ENCODE data around the gene MND1. TPM values are rescaled to one million over a fixed set of nuclear protein-coding genes. Genes with fewer than 3 reads are reported as not detected.

MND1 gene
- total and polyA plus RNA-seq, 2 of the 8 experiments (the other 6 are each of a cell fraction or from before 2014, with no cell fraction given) = 4.4 to 26.2 TPM

- H3K18ac ChIP-seq (ENCODE audit: extremely low read depth, low read length) = no peak overlapping the region
- H3K14ac ChIP-seq (ENCODE audit: insufficient read length) = no peak overlapping the region
- DNase-seq (ENCODE audit: low read depth in 1 of 2, low spot score in 2 of 2) (no peak), FAIRE-seq (no peak)
- no peak overlapping the region for H2BK120ac ChIP-seq (replicated peaks; ENCODE audit: low read depth, low read length)
- H3K27ac ChIP-seq (ENCODE audit: low read depth, low read length) = no peak overlapping the region
- no peak overlapping the region for H4K5ac ChIP-seq (ENCODE audit: insufficient read length, low read depth, low read length)
- no peaks in the 10 kb centered on the region for H3K9me3 ChIP-seq (ENCODE audit: insufficient read depth in 2 of 2, low read depth in 1 of 2, low read length in 1 of 2)
- ChIA-PET CTCF (ENCODE audit: partially characterized antibody) (interaction anchor here (0.7 to 1.0 kb wide), 2 partner anchors 40 to 217 kb away, joined by 3 read pairs; no protein-coding TSS in a partner anchor), POLR2A (ENCODE audit: partially characterized antibody) (no interaction called here)
- H3K4me3 ChIP-seq (ENCODE audit: extremely low read depth in 1 of 4, insufficient read depth in 2 of 4, low read depth in 3 of 4, low read length in 4 of 4) = no peak overlapping the region
- no peaks in the 10 kb centered on the region for H3K27me3 ChIP-seq (replicated peaks in 1 of 4; ENCODE audit: control insufficient read depth in 3 of 4, extremely low read depth in 1 of 4, insufficient read depth in 3 of 4, low read length in 3 of 4)
- WGBS, 2 experiments (ENCODE audit: extremely low coverage in 1 of 2, insufficient coverage in 1 of 2, insufficient read length in 1 of 2, insufficient replicate concordance in 2 of 2, low coverage in 1 of 2, low lambda C conversion rate in 2 of 2, missing lambda C conversion rate in 1 of 2) = 93% methylated on average over 4 of the region's 4 CpGs; no CpG with 5 or more reads in 1 of the 2 experiments
- H3K36me3 ChIP-seq (ENCODE audit: control insufficient read depth in 2 of 4, insufficient read depth in 4 of 4, low read length in 3 of 4) = no peaks in the 10 kb centered on the region
- H3K79me1 ChIP-seq (ENCODE audit: low read depth, low read length) = no peaks in the 10 kb centered on the region
- H2BK12ac ChIP-seq (ENCODE audit: low read depth, low read length) = no peak overlapping the region
- H3K23me2 ChIP-seq (ENCODE audit: low read depth, low read length) = no peaks in the 10 kb centered on the region
- H3K23ac ChIP-seq (ENCODE audit: insufficient read length) = no peak overlapping the region
- H3K79me2 ChIP-seq (ENCODE audit: control insufficient read depth in 1 of 2, insufficient read depth in 2 of 2, low read length in 2 of 2) = no peaks in the 10 kb centered on the region
- H3K4me2 ChIP-seq (ENCODE audit: insufficient read depth in 1 of 2, low read depth in 2 of 2, low read length in 2 of 2) = no peak overlapping the region
- H2AFZ ChIP-seq (ENCODE audit: low read length) = no peak overlapping the region
- no peak overlapping the region for H2BK20ac ChIP-seq (ENCODE audit: low read length)
- H3K56ac ChIP-seq (replicated peaks; ENCODE audit: insufficient read length, low read depth, low read length) = no peak overlapping the region
- no peak overlapping the region for H3K4ac ChIP-seq (replicated peaks; ENCODE audit: insufficient read length, low read depth, low read length)
- H3K4me1 ChIP-seq (replicated peaks in 1 of 4; ENCODE audit: control insufficient read depth in 3 of 4, insufficient read depth in 4 of 4, low read length in 3 of 4) = no peaks in the 10 kb centered on the region
- no peak overlapping the region for H2BK15ac ChIP-seq (ENCODE audit: low read length)
- no peak overlapping the region for H2BK5ac ChIP-seq (ENCODE audit: low read depth, low read length)
- H4K91ac ChIP-seq (replicated peaks; ENCODE audit: insufficient read length, low read length) = no peak overlapping the region
- H4K8ac ChIP-seq (ENCODE audit: extremely low read depth, insufficient read depth, low read length) = no peak overlapping the region
- H2AK5ac ChIP-seq (ENCODE audit: low read depth, low read length) = no peak overlapping the region
- H3K9ac ChIP-seq (replicated peaks in 1 of 4; ENCODE audit: extremely low read depth in 1 of 4, low read depth in 3 of 4, low read length in 3 of 4) = no peak overlapping the region
- no peaks in the 10 kb centered on the region for H4K20me1 ChIP-seq (replicated peaks in 1 of 2; ENCODE audit: control insufficient read depth in 1 of 2, insufficient read depth in 2 of 2, low read length in 2 of 2)
- TF ChIP-seq ATF3 (IDR thresholded peaks at IDR 0.05; ENCODE audit: insufficient read depth, low read depth, low read length) = no peak
- no peak for TF ChIP-seq E2F6 (IDR thresholded peaks at IDR 0.05)
- TF ChIP-seq, protein P1, sequence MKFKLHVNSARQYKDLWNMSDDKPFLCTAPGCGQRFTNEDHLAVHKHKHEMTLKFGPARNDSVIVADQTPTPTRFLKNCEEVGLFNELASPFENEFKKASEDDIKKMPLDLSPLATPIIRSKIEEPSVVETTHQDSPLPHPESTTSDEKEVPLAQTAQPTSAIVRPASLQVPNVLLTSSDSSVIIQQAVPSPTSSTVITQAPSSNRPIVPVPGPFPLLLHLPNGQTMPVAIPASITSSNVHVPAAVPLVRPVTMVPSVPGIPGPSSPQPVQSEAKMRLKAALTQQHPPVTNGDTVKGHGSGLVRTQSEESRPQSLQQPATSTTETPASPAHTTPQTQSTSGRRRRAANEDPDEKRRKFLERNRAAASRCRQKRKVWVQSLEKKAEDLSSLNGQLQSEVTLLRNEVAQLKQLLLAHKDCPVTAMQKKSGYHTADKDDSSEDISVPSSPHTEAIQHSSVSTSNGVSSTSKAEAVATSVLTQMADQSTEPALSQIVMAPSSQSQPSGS (IDR thresholded peaks at IDR 0.05; ENCODE audit: low read length) = no peak
- no peak for TF ChIP-seq MAFK (IDR thresholded peaks at IDR 0.05; ENCODE audit: low read depth, low read length)
- TF ChIP-seq NANOG (IDR thresholded peaks at IDR 0.05; ENCODE audit: insufficient read depth, low read depth, low read length, poor library complexity, severe bottlenecking) = no peak
- no peak for TF ChIP-seq SIX5 (IDR thresholded peaks at IDR 0.05; ENCODE audit: low read depth, low read length)
- no peak for TF ChIP-seq EZH2 (IDR thresholded peaks at IDR 0.05; ENCODE audit: low read depth, low read length, severe bottlenecking)
- TF ChIP-seq RNF2 (IDR thresholded peaks at IDR 0.05; ENCODE audit: borderline replicate concordance, low read depth, low read length, missing control alignments, poor library complexity, severe bottlenecking) = no peak
- no peak for TF ChIP-seq CEBPB (IDR thresholded peaks at IDR 0.05; ENCODE audit: low read depth, low read length)
Measured at GRCh38 chr4:153426207-153426885, 81.9 kb downstream of the MND1 start.

Measured in H1 (cell line).